ENCODE measurements around the gene HTR3B. TPM values are rescaled to one million over a fixed set of nuclear protein-coding genes. Genes with fewer than 3 reads are reported as not detected.

HTR3B gene
- polyA plus RNA-seq, 2 of the 4 experiments (the other 2 are of a cell fraction), result not detected

GRCh38 chr11:113875234-113876073 lies 29.1 kb upstream of the HTR3B start, which contains the start of gene USP28 (continued):
- TF ChIP-seq RFX5 (IDR thresholded peaks at IDR 0.05) (no peak), CHD4 (IDR thresholded peaks at IDR 0.05; ENCODE audit: borderline replicate concordance) (no peak), HOXB5 (CRISPR knock-in tag; IDR thresholded peaks at IDR 0.05) (0 out of 2 replicates have a peak, but pooled peaks have one; percentile 31), MAFK (IDR thresholded peaks at IDR 0.05; ENCODE audit: partially characterized antibody) (no peak), FOSL2 (IDR thresholded peaks at IDR 0.05) (no peak), FOSL2 (CRISPR knock-in tag; IDR thresholded peaks at IDR 0.05) (peak; percentile 11; the same call in 1 of the 2 replicates), CHD2 (IDR thresholded peaks at IDR 0.05; ENCODE audit: low read length, partially characterized antibody) (no peak), HEYL (CRISPR knock-in tag; IDR thresholded peaks at IDR 0.05) (no peak), RAD21 (conservative IDR thresholded peaks at IDR 0.05 in 1 of 2, IDR thresholded peaks at IDR 0.05 in 1 of 2) (no peak), ELK1 (IDR thresholded peaks at IDR 0.05; ENCODE audit: low read depth, low read length) (no peak), MAZ (IDR thresholded peaks at IDR 0.05; ENCODE audit: borderline replicate concordance, low read depth, low read length) (no peak)
- TF ChIP-seq, protein P1, sequence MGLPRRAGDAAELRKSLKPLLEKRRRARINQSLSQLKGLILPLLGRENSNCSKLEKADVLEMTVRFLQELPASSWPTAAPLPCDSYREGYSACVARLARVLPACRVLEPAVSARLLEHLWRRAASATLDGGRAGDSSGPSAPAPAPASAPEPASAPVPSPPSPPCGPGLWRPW (IDR thresholded peaks at IDR 0.05), result no peak

- no peak for FAIRE-seq
- TF ChIP-seq TP53 (CRISPR knock-in tag; IDR thresholded peaks at IDR 0.05) (no peak), ZNF302 (CRISPR knock-in tag; IDR thresholded peaks at IDR 0.05) (no peak), FOSB (CRISPR knock-in tag; IDR thresholded peaks at IDR 0.05) (no peak), HEYL (CRISPR knock-in tag; IDR thresholded peaks at IDR 0.05) (no peak), ELK1 (IDR thresholded peaks at IDR 0.05; ENCODE audit: low read depth, low read length) (no peak), CTCF (IDR thresholded peaks at IDR 0.05) (no peak), KDM5A (IDR thresholded peaks at IDR 0.05) (no peak), HDAC2 (IDR thresholded peaks at IDR 0.05) (no peak), MAZ (IDR thresholded peaks at IDR 0.05; ENCODE audit: borderline replicate concordance, low read depth, low read length) (no peak), FOSL2 (IDR thresholded peaks at IDR 0.05) (no peak), FOSL2 (CRISPR knock-in tag; IDR thresholded peaks at IDR 0.05) (no peak), FOXS1 (CRISPR knock-in tag; IDR thresholded peaks at IDR 0.05) (no peak), JUNB (IDR thresholded peaks at IDR 0.05) (no peak), KDM1A (IDR thresholded peaks at IDR 0.05; ENCODE audit: low read depth) (no peak), MAFK (IDR thresholded peaks at IDR 0.05; ENCODE audit: partially characterized antibody) (no peak), RCOR1 (IDR thresholded peaks at IDR 0.05; ENCODE audit: low read depth, low read length) (no peak), CHD4 (IDR thresholded peaks at IDR 0.05; ENCODE audit: borderline replicate concordance) (no peak)
- TF ChIP-seq, protein P2, sequence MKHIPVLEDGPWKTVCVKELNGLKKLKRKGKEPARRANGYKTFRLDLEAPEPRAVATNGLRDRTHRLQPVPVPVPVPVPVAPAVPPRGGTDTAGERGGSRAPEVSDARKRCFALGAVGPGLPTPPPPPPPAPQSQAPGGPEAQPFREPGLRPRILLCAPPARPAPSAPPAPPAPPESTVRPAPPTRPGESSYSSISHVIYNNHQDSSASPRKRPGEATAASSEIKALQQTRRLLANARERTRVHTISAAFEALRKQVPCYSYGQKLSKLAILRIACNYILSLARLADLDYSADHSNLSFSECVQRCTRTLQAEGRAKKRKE (CRISPR knock-in tag; IDR thresholded peaks at IDR 0.05; ENCODE audit: low read depth), result no peak
- TF ChIP-seq, protein P3, sequence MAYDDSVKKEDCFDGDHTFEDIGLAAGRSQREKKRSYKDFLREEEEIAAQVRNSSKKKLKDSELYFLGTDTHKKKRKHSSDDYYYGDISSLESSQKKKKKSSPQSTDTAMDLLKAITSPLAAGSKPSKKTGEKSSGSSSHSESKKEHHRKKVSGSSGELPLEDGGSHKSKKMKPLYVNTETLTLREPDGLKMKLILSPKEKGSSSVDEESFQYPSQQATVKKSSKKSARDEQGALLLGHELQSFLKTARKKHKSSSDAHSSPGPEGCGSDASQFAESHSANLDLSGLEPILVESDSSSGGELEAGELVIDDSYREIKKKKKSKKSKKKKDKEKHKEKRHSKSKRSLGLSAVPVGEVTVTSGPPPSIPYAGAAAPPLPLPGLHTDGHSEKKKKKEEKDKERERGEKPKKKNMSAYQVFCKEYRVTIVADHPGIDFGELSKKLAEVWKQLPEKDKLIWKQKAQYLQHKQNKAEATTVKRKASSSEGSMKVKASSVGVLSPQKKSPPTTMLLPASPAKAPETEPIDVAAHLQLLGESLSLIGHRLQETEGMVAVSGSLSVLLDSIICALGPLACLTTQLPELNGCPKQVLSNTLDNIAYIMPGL (CRISPR knock-in tag; IDR thresholded peaks at IDR 0.05; ENCODE audit: borderline replicate concordance), result no peak
- TF ChIP-seq, protein P4, sequence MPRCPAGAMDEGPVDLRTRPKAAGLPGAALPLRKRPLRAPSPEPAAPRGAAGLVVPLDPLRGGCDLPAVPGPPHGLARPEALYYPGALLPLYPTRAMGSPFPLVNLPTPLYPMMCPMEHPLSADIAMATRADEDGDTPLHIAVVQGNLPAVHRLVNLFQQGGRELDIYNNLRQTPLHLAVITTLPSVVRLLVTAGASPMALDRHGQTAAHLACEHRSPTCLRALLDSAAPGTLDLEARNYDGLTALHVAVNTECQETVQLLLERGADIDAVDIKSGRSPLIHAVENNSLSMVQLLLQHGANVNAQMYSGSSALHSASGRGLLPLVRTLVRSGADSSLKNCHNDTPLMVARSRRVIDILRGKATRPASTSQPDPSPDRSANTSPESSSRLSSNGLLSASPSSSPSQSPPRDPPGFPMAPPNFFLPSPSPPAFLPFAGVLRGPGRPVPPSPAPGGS (IDR thresholded peaks at IDR 0.05), result no peak
- TF ChIP-seq, protein P5, sequence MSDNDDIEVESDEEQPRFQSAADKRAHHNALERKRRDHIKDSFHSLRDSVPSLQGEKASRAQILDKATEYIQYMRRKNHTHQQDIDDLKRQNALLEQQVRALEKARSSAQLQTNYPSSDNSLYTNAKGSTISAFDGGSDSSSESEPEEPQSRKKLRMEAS (IDR thresholded peaks at IDR 0.05), result no peak
- ChIA-PET POLR2A (interaction anchor here (0.6 kb wide), 1 partner anchor 41 kb away, joined by 3 read pairs; no protein-coding TSS in a partner anchor), CTCF (interaction anchor here (3.8 kb wide), 1 partner anchor 20 kb away, joined by 15 read pairs; no protein-coding TSS in a partner anchor)
- H3K27ac ChIP-seq, result peak overlapping the region; percentile 95 to 96
- H3K4me1 ChIP-seq, result peaks cover 11% of the 10 kb centered on the region; the same call in 2 of the 3 replicates
- H3K4me3 ChIP-seq, result peak overlapping the region; percentile 81
- DNase-seq (ENCODE audit: low read depth in 1 of 2, low spot score in 1 of 2), result no peak
- 61% methylated on average over 22 of the region's 24 CpGs for WGBS (ENCODE audit: missing lambda C conversion rate)
- no peaks in the 10 kb centered on the region for H3K9me3 ChIP-seq
- ATAC-seq, result no peak
- H3K4me2 ChIP-seq, result peak overlapping the region; percentile 79
These were observed 28.4 kb upstream of the HTR3B start for GRCh38 chr11:113876074-113876797.
